Natural killer cell (primary cell): ENCODE results near the gene RTN4IP1. TPM values are rescaled to one million over a fixed set of nuclear protein-coding genes. Genes with fewer than 3 reads are reported as not detected.

Source experiments
- ATAC-seq, 3 donors: fragments of 150-1000 bp in 2 of 3; fragments of 200-7000 bp in 1 of 3; cut with Tn5 transposase; 1 replicate in 1 of 3; 2 replicates in 2 of 3; pipeline ENCODE4 v1.10.0; 2021; ENCODE audit warnings: mild to moderate bottlenecking in 2 of 3, moderate library complexity in 2 of 3
- DNase-seq, 2 donors: peaks; one replicate each; pipeline versions ENCODE4 v3.0.0 to v3.0.0-alpha.2; 2013 to 2021; ENCODE audit warnings: mixed read lengths in 1 of 2
- H3K27ac ChIP-seq: one replicate; pipeline ENCODE4 v1.5.1; 2013; ENCODE audit warnings: mild to moderate bottlenecking, low read length
- H3K27me3 ChIP-seq: one replicate; pipeline ENCODE4 v1.6.1; 2013; ENCODE audit warnings: low read length; ENCODE audit not compliant: control insufficient read depth, insufficient read depth
- H3K36me3 ChIP-seq: one replicate; pipeline ENCODE4 v1.6.1; 2013; ENCODE audit warnings: low read length; ENCODE audit not compliant: control insufficient read depth, insufficient read depth
- H3K4me1 ChIP-seq: one replicate; pipeline ENCODE4 v1.6.1; 2013; ENCODE audit warnings: low read length; ENCODE audit not compliant: control insufficient read depth, insufficient read depth
- H3K4me3 ChIP-seq: one replicate; pipeline ENCODE4 v1.5.1; 2013; ENCODE audit warnings: low read length
- H3K9me3 ChIP-seq: one replicate; pipeline ENCODE4 v1.6.1; 2013; ENCODE audit warnings: low read length; ENCODE audit not compliant: control insufficient read depth, insufficient read depth
- H3K27ac Mint-ChIP-seq, 2 donors: one replicate each; pipeline ENCODE4 v1.8.0; 2022; ENCODE audit warnings: mild to moderate bottlenecking in 2 of 2, mixed read lengths in 2 of 2, moderate library complexity in 1 of 2
- H3K27me3 Mint-ChIP-seq, 2 donors: one replicate each; pipeline ENCODE4 v1.8.0; 2022; ENCODE audit warnings: low read depth in 2 of 2, mixed read lengths in 2 of 2
- H3K36me3 Mint-ChIP-seq: one replicate; pipeline ENCODE4 v1.8.0; 2022; ENCODE audit warnings: mixed read lengths
- H3K4me1 Mint-ChIP-seq, 2 donors: one replicate each; pipeline ENCODE4 v1.8.0; 2022; ENCODE audit warnings: mixed read lengths in 2 of 2
- H3K4me3 Mint-ChIP-seq: one replicate; pipeline ENCODE4 v1.8.0; 2022; ENCODE audit warnings: mild to moderate bottlenecking, moderate library complexity, mixed read lengths
- H3K9me3 Mint-ChIP-seq, 2 donors: one replicate each; pipeline ENCODE4 v1.8.0; 2022; ENCODE audit warnings: mixed read lengths in 2 of 2
- CTCF ChIP-seq: fragments of 200-600 bp; IDR thresholded peaks from one replicate; pipeline ENCODE4 v1.8.0; 2022; ENCODE audit warnings: antibody characterized with exemption
- WGBS: methylation state at CpG from one replicate; pipeline ENCODE4 v1.1.7; 2013; ENCODE audit warnings: missing lambda C conversion rate; ENCODE audit not compliant: insufficient coverage; 5-methylcytosine and 5-hydroxymethylcytosine counted together
- intact Hi-C: fragments of 100-400 bp; cut with micrococcal nuclease; formaldehyde crosslinking; loops from one replicate; pipeline ENCODE4 v1.14.2; 2022
- total RNA-seq, 4 donors: library from RNA; stranded (reverse); fragments of 120-200 nt in 1 of 4; gene quantifications; one replicate each; pipeline versions ENCODE4 v1.2.3 to v1.2.4, GENCODE V29; 2013 to 2022

The RTN4IP1 gene
- total RNA-seq, 3 donors from 2014 or later (not counting 1 experiment from before 2014, with no cell fraction given) = 2.9 to 5.5 (median 5.0) TPM

GRCh38 chr6:106662458-106662857 is 33.2 kb upstream of the RTN4IP1 start:
- Histone ChIP-seq H3K4me3 (no peak overlapping the region), H3K36me3 (peaks cover 39% of the 10 kb centered on the region), H3K27me3 (no peaks in the 10 kb centered on the region), H3K4me1 (no peaks in the 10 kb centered on the region), H3K27ac (no peak overlapping the region), H3K9me3 (peaks cover 4% of the 10 kb centered on the region)
- DNase-seq (no peak), ATAC-seq (no peak)
- peaks cover 29% of the 10 kb centered on the region for H3K36me3 Mint-ChIP-seq
- H3K4me3 Mint-ChIP-seq = no peak overlapping the region
- no peak for TF ChIP-seq CTCF
- 100% methylated on average over 2 of the region's 2 CpGs for WGBS
- intact Hi-C loops = no loop called here
- H3K9me3 Mint-ChIP-seq = peaks cover 2 to 6% of the 10 kb centered on the region in 2 donors
- no peaks in the 10 kb centered on the region for H3K27me3 Mint-ChIP-seq
- no peaks in the 10 kb centered on the region for H3K4me1 Mint-ChIP-seq
- H3K27ac Mint-ChIP-seq = no peak overlapping the region

- Histone ChIP-seq H3K4me3 (no peak overlapping the region), H3K4me1 (no peaks in the 10 kb centered on the region), H3K27me3 (no peaks in the 10 kb centered on the region), H3K27ac (no peak overlapping the region), H3K9me3 (peaks cover 4% of the 10 kb centered on the region), H3K36me3 (peaks cover 50% of the 10 kb centered on the region)
- peaks cover 2 to 6% of the 10 kb centered on the region in 2 donors for H3K9me3 Mint-ChIP-seq
- intact Hi-C loops = no loop called here
- DNase-seq = no peak
- TF ChIP-seq CTCF = no peak
- no peaks in the 10 kb centered on the region for H3K27me3 Mint-ChIP-seq
- no peaks in the 10 kb centered on the region for H3K4me1 Mint-ChIP-seq
- peaks cover 35% of the 10 kb centered on the region for H3K36me3 Mint-ChIP-seq
- H3K4me3 Mint-ChIP-seq = no peak overlapping the region
- no peak for ATAC-seq
- WGBS = 98% methylated on average over 2 of the region's 2 CpGs
- H3K27ac Mint-ChIP-seq = no peak overlapping the region
Measured at GRCh38 chr6:106659859-106660258, 30.6 kb upstream of the RTN4IP1 start.

- Histone ChIP-seq H3K27ac (no peak overlapping the region), H3K9me3 (peaks cover 4% of the 10 kb centered on the region), H3K4me3 (no peak overlapping the region), H3K36me3 (peaks cover 50% of the 10 kb centered on the region), H3K4me1 (no peaks in the 10 kb centered on the region), H3K27me3 (no peaks in the 10 kb centered on the region)
- Mint-ChIP-seq H3K4me3 (no peak overlapping the region), H3K4me1 (no peaks in the 10 kb centered on the region), H3K36me3 (peaks cover 35% of the 10 kb centered on the region), H3K9me3 (peaks cover 2 to 6% of the 10 kb centered on the region in 2 donors), H3K27me3 (no peaks in the 10 kb centered on the region), H3K27ac (no peak overlapping the region)
- TF ChIP-seq CTCF = no peak
- 100% methylated on average over 4 of the region's 4 CpGs for WGBS
- intact Hi-C loops = no loop called here
- DNase-seq = no peak
- no peak for ATAC-seq
Measured at GRCh38 chr6:106658469-106658868, 29.2 kb upstream of the RTN4IP1 start.

GRCh38 chr6:106648651-106649308 is 19.5 kb upstream of the RTN4IP1 start:
- no peaks in the 10 kb centered on the region for H3K27me3 ChIP-seq
- H3K4me1 Mint-ChIP-seq = no peaks in the 10 kb centered on the region
- peaks cover 28% of the 10 kb centered on the region for H3K36me3 Mint-ChIP-seq
- no peak for TF ChIP-seq CTCF
- peaks cover 60% of the 10 kb centered on the region for H3K36me3 ChIP-seq
- WGBS = 62% methylated on average over 7 of the region's 7 CpGs
- peak overlapping the region; percentile 65 for H3K27ac ChIP-seq
- H3K9me3 ChIP-seq = no peaks in the 10 kb centered on the region
- DNase-seq (no peak), ATAC-seq (no peak)
- H3K27ac Mint-ChIP-seq = peak overlapping the region in 1 of 2 donors; percentile 31
- H3K9me3 Mint-ChIP-seq = no peaks in the 10 kb centered on the region
- no peaks in the 10 kb centered on the region for H3K4me1 ChIP-seq
- H3K4me3 Mint-ChIP-seq = no peak overlapping the region
- no peaks in the 10 kb centered on the region for H3K27me3 Mint-ChIP-seq
- intact Hi-C loops = no loop called here
- peak overlapping the region; percentile 28 for H3K4me3 ChIP-seq
